ENCODE results near the gene CFAP20.

DNA sequence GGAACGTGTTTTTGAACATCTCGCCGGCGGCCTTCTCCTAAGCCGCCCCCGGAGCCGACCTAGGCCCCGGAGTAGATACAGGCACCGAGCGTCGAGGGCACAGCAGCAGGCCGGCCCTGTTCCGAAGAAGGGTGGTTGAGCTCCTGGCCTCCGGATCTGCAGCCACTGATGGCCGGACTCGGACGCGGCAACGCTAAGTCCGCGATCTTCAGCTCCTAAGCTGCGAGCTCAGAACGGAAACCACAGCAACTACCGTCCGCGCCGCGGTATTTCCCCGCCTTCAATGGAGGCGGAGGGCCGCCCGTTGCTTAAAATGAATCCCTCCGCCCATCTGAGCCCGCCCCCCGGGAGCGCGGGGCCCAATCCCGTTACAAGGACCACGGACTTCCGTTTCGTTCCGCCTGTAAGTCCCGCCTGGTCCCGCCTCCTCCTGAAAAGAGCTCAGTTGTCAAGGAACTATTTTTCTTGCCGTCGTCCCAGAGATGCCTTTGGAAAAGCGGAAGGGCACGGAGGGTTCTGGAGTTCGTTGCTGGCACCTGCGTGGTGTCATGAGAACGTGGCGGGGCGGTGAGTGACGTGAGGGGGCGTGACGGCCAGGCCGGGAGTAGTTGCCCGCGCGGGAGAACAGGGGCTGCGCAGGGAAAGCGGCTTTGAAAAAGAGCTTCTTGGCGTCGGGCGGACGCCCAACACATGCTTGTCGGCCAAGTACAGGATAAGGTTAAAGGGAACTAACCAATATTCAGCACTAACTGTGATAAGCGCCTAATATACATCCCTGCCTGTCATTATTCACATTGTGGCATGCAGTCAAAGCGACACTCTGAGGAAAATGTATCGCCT, at the start of gene CFAP20:
- peak; percentile 90 to 97 for TF ChIP-seq POLR2A (IDR thresholded peaks at IDR 0.05)
- TF ChIP-seq, protein P1, sequence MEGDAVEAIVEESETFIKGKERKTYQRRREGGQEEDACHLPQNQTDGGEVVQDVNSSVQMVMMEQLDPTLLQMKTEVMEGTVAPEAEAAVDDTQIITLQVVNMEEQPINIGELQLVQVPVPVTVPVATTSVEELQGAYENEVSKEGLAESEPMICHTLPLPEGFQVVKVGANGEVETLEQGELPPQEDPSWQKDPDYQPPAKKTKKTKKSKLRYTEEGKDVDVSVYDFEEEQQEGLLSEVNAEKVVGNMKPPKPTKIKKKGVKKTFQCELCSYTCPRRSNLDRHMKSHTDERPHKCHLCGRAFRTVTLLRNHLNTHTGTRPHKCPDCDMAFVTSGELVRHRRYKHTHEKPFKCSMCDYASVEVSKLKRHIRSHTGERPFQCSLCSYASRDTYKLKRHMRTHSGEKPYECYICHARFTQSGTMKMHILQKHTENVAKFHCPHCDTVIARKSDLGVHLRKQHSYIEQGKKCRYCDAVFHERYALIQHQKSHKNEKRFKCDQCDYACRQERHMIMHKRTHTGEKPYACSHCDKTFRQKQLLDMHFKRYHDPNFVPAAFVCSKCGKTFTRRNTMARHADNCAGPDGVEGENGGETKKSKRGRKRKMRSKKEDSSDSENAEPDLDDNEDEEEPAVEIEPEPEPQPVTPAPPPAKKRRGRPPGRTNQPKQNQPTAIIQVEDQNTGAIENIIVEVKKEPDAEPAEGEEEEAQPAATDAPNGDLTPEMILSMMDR (IDR thresholded peaks at IDR 0.05), result peak in 3 of 4 experiments; percentile 18 to 22 (median 22)
